ENCODE data around the gene CISTR. TPM values are rescaled to one million over a fixed set of nuclear protein-coding genes. Genes with fewer than 3 reads are reported as not detected.
"Not testable (repeated sequence)": the region's sequence is repeated elsewhere in the genome, so short reads cannot be mapped to it uniquely, and the experiment has no call there.

CISTR gene
- total and polyA plus RNA-seq, 3 donors from 2014 or later = not detected

- Histone ChIP-seq H3K27ac (no peak overlapping the region), H3K4me1 (peaks cover 14% of the 10 kb centered on the region), H3K9me3 (no peaks in the 10 kb centered on the region), H3K36me3 (ENCODE audit: low read depth, missing control alignments) (no peaks in the 10 kb centered on the region), H3K27me3 (no peaks in the 10 kb centered on the region), H3K4me3 (no peak overlapping the region)
- no peak for DNase-seq
- intact Hi-C loops (cut with DNase I; ENCODE audit: low total_unique reads) = no loop called here
- TF ChIP-seq POLR2A (IDR thresholded peaks at IDR 0.05) = no peak
- TF ChIP-seq CTCF (IDR thresholded peaks at IDR 0.05) = no peak
- WGBS, 2 donors = 39 to 48% methylated on average over 4 of the region's 4 CpGs
Measured at GRCh38 chr12:53725824-53726223, 26.0 kb downstream of the CISTR start.

GRCh38 chr12:53722450-53723041 lies 29.2 kb downstream of the CISTR start:
- no peak for DNase-seq
- H3K4me1 ChIP-seq = peaks cover 14% of the 10 kb centered on the region
- no peaks in the 10 kb centered on the region for H3K9me3 ChIP-seq
- no peaks in the 10 kb centered on the region for H3K36me3 ChIP-seq (ENCODE audit: low read depth, missing control alignments)
- intact Hi-C loops (cut with DNase I; ENCODE audit: low total_unique reads) = no loop called here
- WGBS, 2 donors = 92 to 93% methylated on average over 3 of the region's 3 CpGs
- no peaks in the 10 kb centered on the region for H3K27me3 ChIP-seq
- TF ChIP-seq POLR2A (IDR thresholded peaks at IDR 0.05) (no peak), CTCF (IDR thresholded peaks at IDR 0.05) (no peak)
- H3K27ac ChIP-seq = no peak overlapping the region
- no peak overlapping the region for H3K4me3 ChIP-seq

- H3K4me1 ChIP-seq = peaks cover 5% of the 10 kb centered on the region
- TF ChIP-seq POLR2A (IDR thresholded peaks at IDR 0.05) = no peak
- no peak for TF ChIP-seq CTCF (IDR thresholded peaks at IDR 0.05)
- intact Hi-C loops (cut with DNase I; ENCODE audit: low total_unique reads) = no loop called here
- H3K4me3 ChIP-seq = no peak overlapping the region
- DNase-seq = no peak
- WGBS, 2 donors = 73 to 84% methylated on average over 1 of the region's 1 CpG
- no peaks in the 10 kb centered on the region for H3K27me3 ChIP-seq
- H3K36me3 ChIP-seq (ENCODE audit: low read depth, missing control alignments) = no peaks in the 10 kb centered on the region
- H3K9me3 ChIP-seq = no peaks in the 10 kb centered on the region
- H3K27ac ChIP-seq = no peak overlapping the region
Measured at GRCh38 chr12:53720946-53721345, 30.8 kb downstream of the CISTR start.

GRCh38 chr12:53719649-53720048 lies 32.1 kb downstream of the CISTR start:
- no peak for TF ChIP-seq CTCF (IDR thresholded peaks at IDR 0.05)
- TF ChIP-seq POLR2A (IDR thresholded peaks at IDR 0.05) = no peak
- H3K4me1 ChIP-seq = no peaks in the 10 kb centered on the region
- no peaks in the 10 kb centered on the region for H3K36me3 ChIP-seq (ENCODE audit: low read depth, missing control alignments)
- intact Hi-C loops (cut with DNase I; ENCODE audit: low total_unique reads) = no loop called here
- H3K27me3 ChIP-seq = no peaks in the 10 kb centered on the region
- H3K4me3 ChIP-seq = no peak overlapping the region
- H3K9me3 ChIP-seq = no peaks in the 10 kb centered on the region
- DNase-seq = no peak
- H3K27ac ChIP-seq = no peak overlapping the region
- WGBS, 2 donors = 74 to 77% methylated on average over 2 of the region's 2 CpGs

- H3K27ac ChIP-seq; H3K27me3 ChIP-seq; H3K9me3 ChIP-seq; DNase-seq; H3K36me3 ChIP-seq (ENCODE audit: low read depth, missing control alignments); intact Hi-C loops (cut with DNase I; ENCODE audit: low total_unique reads); H3K4me1 ChIP-seq; H3K4me3 ChIP-seq: not testable (repeated sequence)
- WGBS, 2 donors = 79 to 91% methylated on average over 6 of the region's 6 CpGs
Measured at GRCh38 chr12:53718567-53718966, 33.2 kb downstream of the CISTR start.

Data from testis (tissue), 3 donors.